ENCODE measurements around the gene RALGAPA2.
A peak's percentile ranks its signal among the peaks of the same experiment; 100 is the strongest.
"Not testable (repeated sequence)": the region's sequence is repeated elsewhere in the genome, so short reads cannot be mapped to it uniquely, and the experiment has no call there.

The RALGAPA2 gene

GRCh38 chr20:20369250-20370093 is 343.0 kb downstream of the RALGAPA2 start:
- DNase-seq (ENCODE audit: low spot score) = peak; percentile 46

GRCh38 chr20:20368418-20369249 is 343.8 kb downstream of the RALGAPA2 start:
- DNase-seq (ENCODE audit: low spot score) = peak; percentile 24

GRCh38 chr20:20367575-20368417 is 344.6 kb downstream of the RALGAPA2 start, which contains the start of gene INSM1:
Gene INSM1 (plus strand): TSS chr20:20368104. CDS start chr20:20368268, 164 bp downstream.
- DNase-seq (ENCODE audit: low spot score) = peak; percentile 87

- no peak for DNase-seq (ENCODE audit: low spot score)
Observed at GRCh38 chr20:20366876-20367574, 345.4 kb downstream of the RALGAPA2 start.

GRCh38 chr20:20366551-20366875 is 345.9 kb downstream of the RALGAPA2 start:
- no peak for DNase-seq (ENCODE audit: low spot score)

GRCh38 chr20:20365480-20366161 is 346.8 kb downstream of the RALGAPA2 start:
- DNase-seq (ENCODE audit: low spot score) = no peak

GRCh38 chr20:20364593-20365479 is 347.6 kb downstream of the RALGAPA2 start:
- DNase-seq (ENCODE audit: low spot score) = no peak

GRCh38 chr20:20363799-20364592 is 348.4 kb downstream of the RALGAPA2 start:
- no peak for DNase-seq (ENCODE audit: low spot score)

GRCh38 chr20:20363434-20363798 is 349.0 kb downstream of the RALGAPA2 start:
- DNase-seq (ENCODE audit: low spot score) = peak; percentile 46

- peak; percentile 95 for DNase-seq (ENCODE audit: low spot score)
Observed at GRCh38 chr20:20362774-20363433, 349.5 kb downstream of the RALGAPA2 start.

GRCh38 chr20:20360464-20360863 is 352.0 kb downstream of the RALGAPA2 start:
- peak; percentile 75 for DNase-seq (ENCODE audit: low spot score)

- DNase-seq (ENCODE audit: low spot score) = no peak
Observed at GRCh38 chr20:20359628-20360027, 352.8 kb downstream of the RALGAPA2 start.

GRCh38 chr20:20358801-20359200 is 353.6 kb downstream of the RALGAPA2 start:
- no peak for DNase-seq (ENCODE audit: low spot score)

GRCh38 chr20:20355503-20355902 is 356.9 kb downstream of the RALGAPA2 start:
- not testable (repeated sequence) for DNase-seq (ENCODE audit: low spot score)

GRCh38 chr20:20353576-20353975 is 358.9 kb downstream of the RALGAPA2 start:
- no peak for DNase-seq (ENCODE audit: low spot score)

- no peak for DNase-seq (ENCODE audit: low spot score)
Observed at GRCh38 chr20:20344476-20344875, 368.0 kb downstream of the RALGAPA2 start.

GRCh38 chr20:20343932-20344331 is 368.5 kb downstream of the RALGAPA2 start:
- no peak for DNase-seq (ENCODE audit: low spot score)

All from SK-N-DZ (cell line).